ENCODE measurements around the gene TBC1D22A. TPM values are rescaled to one million over a fixed set of nuclear protein-coding genes. Genes with fewer than 3 reads are reported as not detected.

Gene TBC1D22A
- total RNA-seq, 2 experiments from 2014 or later: 37.4 TPM

- ChIA-PET POLR2A (interaction anchor here (1.1 kb wide), 1 partner anchor 39 kb away, joined by 3 read pairs; no protein-coding TSS in a partner anchor), CTCF (no interaction called here)
These were observed 184.0 kb downstream of the TBC1D22A start for GRCh38 chr22:46946383-46946962.

GRCh38 chr22:46947516-46948257, 185.2 kb downstream of the TBC1D22A start:
- POLR2A ChIA-PET: no interaction called here

GRCh38 chr22:46948411-46949144, 186.1 kb downstream of the TBC1D22A start:
- CTCF ChIA-PET: no interaction called here
- POLR2A ChIA-PET: no interaction called here

More at GRCh38 chr22:46947516-46948257, 185.2 kb downstream of the TBC1D22A start:
- CTCF ChIA-PET: no interaction called here

GRCh38 chr22:46951350-46951749, 188.9 kb downstream of the TBC1D22A start:
- ChIA-PET POLR2A (no interaction called here), CTCF (no interaction called here)

GRCh38 chr22:46951973-46952372, 189.5 kb downstream of the TBC1D22A start:
- ChIA-PET POLR2A (no interaction called here), CTCF (no interaction called here)

- ChIA-PET POLR2A (no interaction called here), CTCF (no interaction called here)
These were observed 191.7 kb downstream of the TBC1D22A start for GRCh38 chr22:46953968-46954765.

- ChIA-PET POLR2A (no interaction called here), CTCF (no interaction called here)
These were observed 192.3 kb downstream of the TBC1D22A start for GRCh38 chr22:46954781-46955180.

GRCh38 chr22:46956498-46957215, 194.2 kb downstream of the TBC1D22A start:
- ChIA-PET POLR2A (no interaction called here), CTCF (no interaction called here)

- CTCF ChIA-PET: no interaction called here
- POLR2A ChIA-PET: no interaction called here
These were observed 195.1 kb downstream of the TBC1D22A start for GRCh38 chr22:46957521-46957920.

- ChIA-PET CTCF (no interaction called here), POLR2A (no interaction called here)
These were observed 195.7 kb downstream of the TBC1D22A start for GRCh38 chr22:46958191-46958590.

GRCh38 chr22:46958658-46959057, 196.2 kb downstream of the TBC1D22A start:
- ChIA-PET CTCF (no interaction called here), POLR2A (no interaction called here)

GRCh38 chr22:46959369-46959768, 196.9 kb downstream of the TBC1D22A start:
- ChIA-PET POLR2A (no interaction called here), CTCF (interaction anchor here (0.7 kb wide), 1 partner anchor 16 kb away, joined by 3 read pairs; no protein-coding TSS in a partner anchor)

- CTCF ChIA-PET: no interaction called here
- POLR2A ChIA-PET: no interaction called here
These were observed 199.3 kb downstream of the TBC1D22A start for GRCh38 chr22:46961591-46962295.

GRCh38 chr22:46962406-46962805, 200.0 kb downstream of the TBC1D22A start:
- POLR2A ChIA-PET: no interaction called here
- CTCF ChIA-PET: no interaction called here

GRCh38 chr22:46963672-46964545, 201.5 kb downstream of the TBC1D22A start:
- CTCF ChIA-PET: no interaction called here
- POLR2A ChIA-PET: no interaction called here

- ChIA-PET CTCF (no interaction called here), POLR2A (no interaction called here)
These were observed 202.5 kb downstream of the TBC1D22A start for GRCh38 chr22:46964773-46965550.

Data from activated CD8-positive, alpha-beta memory T cell treated with anti-CD3 and anti-CD28 coated beads for 36 hours (primary cell).